AG09319 (cell line): ENCODE measurements around the gene ARHGAP30.

Source experiments
- DNase-seq: peaks from one replicate; pipeline ENCODE4 v3.0.0-alpha.2; 2010; ENCODE audit warnings: low read depth; ENCODE audit errors: extremely low read depth
- TF ChIP-seq, protein P1 (sequence below): IDR thresholded peaks from 2 replicates; pipeline ENCODE4 v1.5.1; 2011; ENCODE audit warnings: low read depth, mild to moderate bottlenecking, inconsistent platforms, low read length, moderate library complexity

The ARHGAP30 gene

DNA sequence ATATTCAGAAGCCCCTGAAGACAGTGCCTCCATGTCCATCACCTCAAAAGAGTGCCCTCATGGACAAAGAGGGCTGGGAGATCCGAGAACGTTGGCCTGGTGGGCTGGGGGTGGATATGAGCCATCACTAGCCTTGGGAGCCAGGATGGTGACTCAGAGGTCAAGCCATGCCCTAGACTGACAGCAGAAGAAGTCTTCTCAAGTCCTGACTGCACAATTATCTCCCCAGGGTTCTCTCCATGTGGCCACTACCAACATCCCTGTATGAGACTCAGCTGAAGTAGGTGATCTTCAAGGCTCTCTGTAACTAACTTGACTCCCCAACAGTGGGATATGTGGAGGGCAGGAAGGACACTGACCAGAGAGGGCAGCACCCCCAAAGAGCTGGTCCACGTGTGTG, 16.8 kb downstream of the ARHGAP30 start:
- no peak for DNase-seq
- TF ChIP-seq, protein P1, sequence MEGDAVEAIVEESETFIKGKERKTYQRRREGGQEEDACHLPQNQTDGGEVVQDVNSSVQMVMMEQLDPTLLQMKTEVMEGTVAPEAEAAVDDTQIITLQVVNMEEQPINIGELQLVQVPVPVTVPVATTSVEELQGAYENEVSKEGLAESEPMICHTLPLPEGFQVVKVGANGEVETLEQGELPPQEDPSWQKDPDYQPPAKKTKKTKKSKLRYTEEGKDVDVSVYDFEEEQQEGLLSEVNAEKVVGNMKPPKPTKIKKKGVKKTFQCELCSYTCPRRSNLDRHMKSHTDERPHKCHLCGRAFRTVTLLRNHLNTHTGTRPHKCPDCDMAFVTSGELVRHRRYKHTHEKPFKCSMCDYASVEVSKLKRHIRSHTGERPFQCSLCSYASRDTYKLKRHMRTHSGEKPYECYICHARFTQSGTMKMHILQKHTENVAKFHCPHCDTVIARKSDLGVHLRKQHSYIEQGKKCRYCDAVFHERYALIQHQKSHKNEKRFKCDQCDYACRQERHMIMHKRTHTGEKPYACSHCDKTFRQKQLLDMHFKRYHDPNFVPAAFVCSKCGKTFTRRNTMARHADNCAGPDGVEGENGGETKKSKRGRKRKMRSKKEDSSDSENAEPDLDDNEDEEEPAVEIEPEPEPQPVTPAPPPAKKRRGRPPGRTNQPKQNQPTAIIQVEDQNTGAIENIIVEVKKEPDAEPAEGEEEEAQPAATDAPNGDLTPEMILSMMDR, result no peak

DNA sequence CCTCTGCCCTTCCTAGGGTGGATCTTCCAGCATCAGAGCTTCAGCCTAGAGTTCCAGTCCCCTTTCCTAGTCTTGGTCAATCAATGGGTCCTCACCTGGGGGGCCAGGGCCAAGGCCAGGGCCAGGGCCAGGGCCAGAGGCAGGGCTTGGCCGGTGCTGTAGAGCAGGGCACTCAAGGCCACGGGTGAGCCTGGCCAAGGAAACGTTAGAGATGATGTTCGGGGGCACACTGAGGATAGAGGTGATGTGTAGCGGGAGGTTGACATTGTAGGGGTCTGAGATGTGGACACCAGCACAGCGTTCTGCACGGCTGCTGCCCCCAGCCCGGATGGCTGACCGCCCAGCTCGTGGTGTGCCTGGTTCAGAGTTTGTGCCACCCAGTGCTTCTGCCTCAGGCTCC, 18.5 kb downstream of the ARHGAP30 start:
- no peak for DNase-seq
- TF ChIP-seq, protein P1, result no peak

DNA sequence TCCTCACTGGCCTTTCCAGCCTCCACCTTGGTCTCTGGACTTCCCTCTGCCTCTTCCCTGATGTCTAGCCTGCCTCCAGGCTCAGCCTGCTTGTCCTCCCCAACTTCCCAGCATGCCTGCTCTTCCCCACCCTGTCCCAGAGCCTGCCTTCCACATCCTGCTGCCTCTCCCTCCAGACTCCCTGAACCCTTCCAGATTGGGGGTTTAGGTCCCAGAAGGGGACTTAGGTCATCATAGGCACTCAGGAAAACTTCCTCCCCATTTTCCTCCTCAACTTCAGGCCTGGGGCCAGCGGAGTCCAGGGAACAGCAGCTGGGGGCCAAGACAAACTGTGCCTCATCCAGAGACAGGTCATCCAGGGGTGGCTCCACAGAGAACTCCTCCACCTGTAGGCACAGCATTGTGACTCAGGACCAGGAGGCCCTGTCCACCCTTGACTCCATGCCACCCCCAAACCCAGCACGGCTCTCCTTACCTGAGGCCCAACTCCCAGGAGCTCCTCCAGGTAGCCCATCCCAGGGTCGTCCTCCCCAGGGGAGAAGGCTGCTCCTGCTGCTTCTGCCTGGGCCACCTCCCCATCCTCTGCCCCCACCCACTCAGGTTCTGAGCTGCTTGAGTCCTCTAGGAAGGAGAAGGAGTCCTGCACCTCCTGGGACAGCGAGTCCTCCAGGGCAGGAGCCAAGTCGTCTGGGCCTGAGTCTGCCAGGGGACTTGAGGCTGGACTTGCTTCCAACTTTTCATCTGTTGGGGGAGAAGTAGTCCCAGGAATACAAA, 20.6 kb downstream of the ARHGAP30 start:
- TF ChIP-seq, protein P1, result no peak

DNA sequence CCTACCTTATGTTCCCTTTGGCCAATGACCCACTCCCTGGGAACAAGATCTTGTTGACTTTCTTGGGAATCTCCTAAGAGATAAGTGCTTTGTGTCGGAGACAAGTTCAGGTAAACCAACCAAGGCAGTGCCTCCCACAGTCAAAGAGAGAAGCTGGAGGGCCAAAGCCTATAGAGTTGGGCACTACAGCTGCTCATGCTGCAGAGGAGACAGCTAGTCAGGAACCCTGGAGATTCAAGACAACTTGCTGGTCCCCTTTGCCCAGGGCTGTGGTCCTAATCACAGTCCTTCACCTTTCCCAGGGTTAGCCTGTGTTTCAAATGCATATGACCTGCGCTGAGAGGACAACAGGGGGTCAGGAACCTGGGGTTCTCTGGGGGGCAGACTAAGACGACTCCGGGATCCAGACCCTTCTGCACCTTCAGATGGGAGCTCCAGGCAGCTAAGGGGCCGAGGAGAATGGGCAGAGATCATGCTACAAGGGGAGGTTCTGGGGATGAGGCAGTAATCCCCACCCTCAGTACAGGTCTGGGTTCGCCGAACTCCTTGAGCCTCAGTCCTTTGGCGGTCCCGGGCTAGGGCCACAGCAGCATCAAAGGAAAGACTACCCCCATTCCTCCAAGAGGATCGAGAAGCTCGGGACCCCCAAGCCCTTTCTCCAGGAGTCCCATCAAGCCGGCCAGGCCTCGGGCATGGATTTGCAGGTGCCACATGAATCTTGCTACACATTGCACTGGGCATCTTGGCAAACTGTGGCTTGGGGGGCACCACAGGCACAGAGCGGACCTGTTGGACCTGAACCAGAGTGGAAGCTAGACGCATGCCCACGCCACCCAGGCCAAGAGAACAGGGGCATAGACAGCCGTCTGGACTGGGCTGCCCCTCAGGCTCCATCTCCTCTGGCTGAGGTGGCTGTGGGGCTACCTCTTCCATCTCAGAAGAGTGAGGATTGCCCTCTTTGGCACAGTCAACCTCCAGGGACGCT, 22.0 kb downstream of the ARHGAP30 start:
- no peak for DNase-seq
- TF ChIP-seq, protein P1, result no peak

More for the DNA sequence above, 20.6 kb downstream of the ARHGAP30 start:
- no peak for DNase-seq

DNA sequence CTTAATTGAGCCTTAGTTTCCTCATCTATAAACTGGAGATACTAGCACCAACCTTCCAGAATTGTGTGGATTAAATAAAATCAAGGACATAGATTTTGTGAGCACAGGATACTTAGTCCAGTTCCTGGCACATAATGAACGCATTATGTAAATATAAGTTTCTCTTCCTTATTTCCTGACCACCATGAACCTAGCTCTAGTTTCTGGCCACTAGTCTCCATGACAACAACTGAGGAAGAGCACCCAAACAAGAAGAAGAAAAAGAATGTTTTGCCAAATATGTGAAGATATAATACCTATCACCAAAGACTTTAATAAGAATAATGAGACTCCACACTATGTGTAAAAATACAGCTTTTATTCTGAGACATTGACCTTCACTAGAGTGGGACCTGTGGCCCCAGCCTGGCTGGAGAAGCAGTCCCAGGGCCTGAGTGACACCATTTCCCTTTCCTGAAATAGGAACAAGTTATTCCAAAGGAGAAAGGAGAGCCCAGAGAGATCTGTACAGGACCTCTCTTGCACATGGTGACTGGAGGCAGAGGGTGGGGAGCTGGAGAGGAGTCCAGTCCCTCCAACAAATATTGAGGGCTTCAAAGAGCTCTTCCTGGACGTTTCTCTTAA, 23.0 kb downstream of the ARHGAP30 start:
- DNase-seq, result no peak
- TF ChIP-seq, protein P1, result no peak

DNA sequence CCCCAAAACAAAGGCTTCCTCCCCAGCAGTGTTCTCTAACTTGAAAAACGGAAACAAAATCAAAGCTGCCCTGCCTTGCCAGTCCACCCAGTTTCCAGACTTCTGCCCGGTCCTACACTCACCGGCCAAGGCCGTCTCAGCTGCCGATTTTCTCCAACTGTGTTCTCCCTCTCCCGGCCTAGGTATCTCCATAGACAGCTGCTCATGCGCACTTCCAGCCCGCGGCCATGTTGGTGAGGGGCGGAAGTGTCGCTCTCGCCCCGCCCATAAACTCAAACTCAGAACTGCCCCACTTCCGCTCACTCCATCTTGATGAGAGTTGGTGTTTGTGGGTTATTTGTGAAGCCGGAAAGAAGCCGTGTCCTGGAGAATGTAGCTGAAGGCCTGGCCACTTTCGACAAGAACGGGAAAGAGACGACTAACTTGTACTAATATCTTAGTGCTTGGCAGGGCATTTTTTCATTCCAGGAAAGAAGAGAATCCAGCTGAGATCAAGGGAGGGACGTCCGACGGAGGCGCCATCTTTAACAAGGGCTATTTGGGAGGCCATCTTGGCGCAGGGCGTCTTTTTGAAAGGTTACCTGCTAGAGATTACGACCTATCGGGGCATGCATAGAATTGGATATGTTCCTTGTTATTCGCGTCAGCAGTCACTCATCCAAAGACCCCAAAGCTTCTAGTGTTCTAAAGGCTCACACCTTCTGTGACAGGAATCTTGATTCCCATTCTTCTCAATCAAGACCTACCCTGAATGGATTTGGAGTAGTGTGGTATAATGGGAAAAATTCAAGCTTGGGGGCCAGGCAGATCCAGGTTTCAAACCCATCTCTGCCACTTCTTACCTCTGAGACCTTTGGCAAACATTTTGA, 23.7 kb downstream of the ARHGAP30 start, which contains the start of gene USF1:
USF1 (minus strand) TSS at position 242 of the 869 bp plus-strand sequence. CDS start 2,702 bp downstream, outside the sequence.
- DNase-seq, result peak; percentile 85
- TF ChIP-seq, protein P1, result no peak
